GM12864 (cell line): ENCODE measurements around the gene FIBIN.

Experiments used
- DNase-seq: peaks from one replicate; pipeline ENCODE4 v3.0.0-alpha.2; 2011; ENCODE audit warnings: low read depth
- H3K4me3 ChIP-seq: 2 replicates; pipeline ENCODE4 v1.5.1; 2011; ENCODE audit warnings: mild to moderate bottlenecking, low read depth, low read length, control low read depth
- TF ChIP-seq, protein P1 (sequence below): IDR thresholded peaks from 2 replicates; pipeline ENCODE4 v1.5.1; 2011; ENCODE audit warnings: low read depth, mild to moderate bottlenecking, moderate library complexity, low read length, control low read depth, inconsistent platforms; ENCODE audit errors: missing control alignments

Gene FIBIN

GRCh38 chr11:27022659-27023251, 28.8 kb downstream of the FIBIN start:
- no peak for DNase-seq
- TF ChIP-seq, protein P1, sequence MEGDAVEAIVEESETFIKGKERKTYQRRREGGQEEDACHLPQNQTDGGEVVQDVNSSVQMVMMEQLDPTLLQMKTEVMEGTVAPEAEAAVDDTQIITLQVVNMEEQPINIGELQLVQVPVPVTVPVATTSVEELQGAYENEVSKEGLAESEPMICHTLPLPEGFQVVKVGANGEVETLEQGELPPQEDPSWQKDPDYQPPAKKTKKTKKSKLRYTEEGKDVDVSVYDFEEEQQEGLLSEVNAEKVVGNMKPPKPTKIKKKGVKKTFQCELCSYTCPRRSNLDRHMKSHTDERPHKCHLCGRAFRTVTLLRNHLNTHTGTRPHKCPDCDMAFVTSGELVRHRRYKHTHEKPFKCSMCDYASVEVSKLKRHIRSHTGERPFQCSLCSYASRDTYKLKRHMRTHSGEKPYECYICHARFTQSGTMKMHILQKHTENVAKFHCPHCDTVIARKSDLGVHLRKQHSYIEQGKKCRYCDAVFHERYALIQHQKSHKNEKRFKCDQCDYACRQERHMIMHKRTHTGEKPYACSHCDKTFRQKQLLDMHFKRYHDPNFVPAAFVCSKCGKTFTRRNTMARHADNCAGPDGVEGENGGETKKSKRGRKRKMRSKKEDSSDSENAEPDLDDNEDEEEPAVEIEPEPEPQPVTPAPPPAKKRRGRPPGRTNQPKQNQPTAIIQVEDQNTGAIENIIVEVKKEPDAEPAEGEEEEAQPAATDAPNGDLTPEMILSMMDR, result no peak
- no peak overlapping the region for H3K4me3 ChIP-seq

DNA sequence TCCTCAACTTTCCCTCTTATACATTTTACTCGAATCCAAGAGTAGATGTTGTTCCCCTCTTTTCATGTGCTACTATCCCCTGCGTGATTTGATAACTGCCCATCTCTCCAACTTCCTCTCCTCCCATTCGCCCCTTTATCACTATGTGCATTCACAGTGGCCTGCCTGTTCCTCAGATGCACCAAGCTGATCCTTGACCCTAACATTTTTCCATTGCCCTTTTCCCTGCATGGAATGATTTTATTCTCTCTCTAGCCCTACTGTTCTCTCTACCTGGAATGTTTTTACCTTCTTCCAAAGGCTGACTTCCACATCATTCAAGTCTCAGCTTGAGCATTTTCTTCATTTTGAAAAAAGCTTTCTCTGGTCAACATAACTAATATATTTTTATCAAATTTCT, 31.0 kb downstream of the FIBIN start:
- H3K4me3 ChIP-seq, result no peak overlapping the region
- DNase-seq, result no peak
- TF ChIP-seq, protein P1, result no peak

DNA sequence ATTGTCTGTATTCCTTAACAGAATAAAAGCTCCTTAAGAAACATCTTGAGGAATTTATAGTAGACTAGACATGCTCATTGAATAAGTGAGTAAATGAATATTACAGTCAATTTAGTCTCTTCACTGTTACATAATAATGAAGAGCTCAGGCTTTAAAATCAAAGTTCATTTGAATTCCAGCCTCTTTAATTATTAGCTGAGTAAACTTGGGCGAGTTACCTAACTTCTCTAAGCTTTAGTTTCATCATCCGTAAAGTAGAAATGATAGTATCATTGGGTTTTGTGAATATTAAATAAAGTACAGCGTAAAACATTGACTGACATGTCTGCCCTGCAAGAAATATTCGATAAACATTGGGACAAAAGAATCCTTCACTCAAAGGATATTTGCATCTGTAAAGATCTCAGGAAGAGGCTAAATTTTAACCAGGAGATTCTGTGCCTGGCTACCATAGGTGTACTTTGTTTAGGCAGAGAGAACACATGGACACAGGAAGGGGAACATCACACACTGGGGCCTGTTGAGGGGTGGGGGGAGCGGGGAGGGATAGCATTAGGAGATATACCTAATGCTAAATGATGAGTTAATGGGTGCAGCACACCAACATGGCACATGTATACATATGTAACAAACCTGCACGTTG, 31.5 kb downstream of the FIBIN start:
- no peak for DNase-seq
- H3K4me3 ChIP-seq, result no peak overlapping the region
- TF ChIP-seq, protein P1, result no peak

DNA sequence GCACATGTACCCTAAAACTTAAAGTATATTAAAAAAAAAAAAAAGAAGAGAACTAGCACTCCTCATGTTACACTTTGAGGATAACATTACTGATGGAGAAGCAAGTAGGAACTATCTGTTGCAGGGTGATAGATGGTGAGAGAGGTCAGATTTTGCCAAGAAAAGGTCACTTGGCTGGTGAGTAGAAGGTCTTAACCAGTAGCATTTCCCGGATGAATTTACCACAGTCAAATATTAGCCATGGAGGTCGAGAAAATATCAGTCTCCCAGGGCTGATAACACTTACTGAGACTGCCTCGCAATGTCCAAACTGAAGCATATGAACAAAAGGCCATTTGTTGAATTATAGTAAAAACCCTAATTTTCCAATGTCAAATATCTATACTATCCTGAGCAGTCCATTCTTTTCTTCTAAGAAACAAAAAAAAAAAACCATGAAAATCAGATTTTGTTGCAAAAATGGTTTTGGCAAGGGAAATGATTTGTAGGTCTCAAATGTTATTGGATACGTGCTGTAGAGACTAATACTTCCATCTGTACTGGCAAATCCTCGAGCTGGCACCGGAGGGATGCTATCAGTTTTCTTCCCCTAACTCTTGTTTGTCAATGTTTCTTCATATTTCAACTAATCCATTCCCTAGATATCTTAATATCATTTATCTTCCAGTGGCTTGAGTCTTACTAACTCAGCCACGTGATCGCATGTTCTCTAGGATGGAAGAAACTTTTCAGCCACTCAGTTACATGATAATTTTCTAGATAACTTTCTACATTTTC, 32.2 kb downstream of the FIBIN start:
- TF ChIP-seq, protein P1, result no peak

DNA sequence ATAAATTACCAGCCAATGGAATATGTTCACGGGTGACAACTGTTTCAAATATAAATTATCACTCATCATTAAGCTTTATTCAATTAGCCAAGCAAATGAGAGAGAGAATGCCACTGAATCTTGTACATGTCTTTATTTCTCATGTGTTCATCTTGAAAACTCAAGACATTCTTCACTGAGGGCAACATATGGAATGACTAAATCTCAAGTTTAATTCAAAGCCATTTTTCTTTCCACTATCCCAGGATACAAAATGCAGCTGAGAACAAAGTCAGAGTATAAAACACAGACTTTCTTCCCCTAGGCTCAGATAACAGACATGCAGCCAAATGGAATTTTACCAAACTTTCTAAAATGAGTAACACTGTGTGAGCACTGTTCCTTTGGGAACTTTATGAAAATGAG, 34.7 kb downstream of the FIBIN start:
- H3K4me3 ChIP-seq, result no peak overlapping the region
- TF ChIP-seq, protein P1, result no peak
- DNase-seq, result no peak

More for the DNA sequence above, 32.2 kb downstream of the FIBIN start:
- no peak for DNase-seq
- no peak overlapping the region for H3K4me3 ChIP-seq

DNA sequence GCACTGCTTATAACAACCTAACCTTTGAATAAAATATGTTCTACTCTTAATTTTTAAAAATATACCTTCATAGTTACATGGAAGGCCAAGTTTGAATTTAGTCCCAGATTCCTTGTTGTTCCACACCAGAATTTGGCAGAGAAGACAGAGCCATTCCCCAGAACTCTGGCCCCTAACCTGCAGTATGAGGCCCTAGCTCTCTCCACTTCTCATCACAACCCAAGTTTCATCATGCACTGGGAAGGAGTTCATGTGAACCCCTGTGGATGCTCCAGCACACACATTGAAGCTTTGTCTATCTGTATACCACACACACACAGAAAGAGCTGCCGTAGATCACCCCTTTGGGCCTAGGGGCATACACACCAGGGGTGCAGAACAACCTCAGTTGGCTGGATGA, 36.1 kb downstream of the FIBIN start:
- H3K4me3 ChIP-seq, result no peak overlapping the region
- DNase-seq, result no peak
- TF ChIP-seq, protein P1, result no peak
